DMS 273 treated with DMSO at 0.1 percent for 48 hours (cell line): Measurements from ENCODE around the gene TUBB1.
"Not testable (repeated sequence)": the region's sequence is repeated elsewhere in the genome, so short reads cannot be mapped to it uniquely, and the experiment has no call there.

Source experiments
- DNase-seq: peaks from one replicate; lab custom pipeline; 2025; lab: John Stamatoyannopoulos, UW

TUBB1 gene

GRCh38 chr20:59022754-59023153 is 3.5 kb downstream of the TUBB1 start:
- no peak for DNase-seq

GRCh38 chr20:59023616-59024015 is 4.4 kb downstream of the TUBB1 start:
- no peak for DNase-seq

GRCh38 chr20:59024111-59024530 is 4.9 kb downstream of the TUBB1 start:
- no peak for DNase-seq

- DNase-seq, result no peak
Observed at GRCh38 chr20:59025086-59025485, 5.9 kb downstream of the TUBB1 start.

- no peak for DNase-seq
Observed at GRCh38 chr20:59025511-59025910, 6.3 kb downstream of the TUBB1 start.

- no peak for DNase-seq
Observed at GRCh38 chr20:59026904-59027740, 7.9 kb downstream of the TUBB1 start.

- no peak for DNase-seq
Observed at GRCh38 chr20:59027741-59028320, 8.6 kb downstream of the TUBB1 start.

GRCh38 chr20:59028812-59029211 is 9.6 kb downstream of the TUBB1 start:
- DNase-seq, result no peak

GRCh38 chr20:59030911-59031563 is 11.8 kb downstream of the TUBB1 start:
- DNase-seq, result no peak

GRCh38 chr20:59031564-59032022 is 12.4 kb downstream of the TUBB1 start:
- no peak for DNase-seq

- peak; percentile 91 for DNase-seq
Observed at GRCh38 chr20:59032023-59032712, 12.9 kb downstream of the TUBB1 start, which contains the start of gene ATP5F1E. TSS of gene ATP5F1E (minus strand) at chr20:59032335. CDS start at chr20:59032251, 84 bp downstream.

- DNase-seq, result peak; percentile 80
Observed at GRCh38 chr20:59032713-59033059, 13.5 kb downstream of the TUBB1 start.

- no peak for DNase-seq
Observed at GRCh38 chr20:59033093-59033492, 13.9 kb downstream of the TUBB1 start.

GRCh38 chr20:59033616-59034165 is 14.5 kb downstream of the TUBB1 start:
- DNase-seq, result no peak

- DNase-seq, result no peak
Observed at GRCh38 chr20:59035381-59035780, 16.2 kb downstream of the TUBB1 start.

GRCh38 chr20:59037386-59037785 is 18.2 kb downstream of the TUBB1 start:
- no peak for DNase-seq

- DNase-seq, result no peak
Observed at GRCh38 chr20:59039233-59039632, 20.0 kb downstream of the TUBB1 start.

GRCh38 chr20:59040667-59041066 is 21.4 kb downstream of the TUBB1 start:
- DNase-seq, result no peak

- DNase-seq, result not testable (repeated sequence)
Observed at GRCh38 chr20:59041487-59041886, 22.3 kb downstream of the TUBB1 start.

GRCh38 chr20:59042151-59042795 is 23.0 kb downstream of the TUBB1 start, which contains the start of gene PRELID3B:
TSS of gene PRELID3B (minus strand) at chr20:59042786. CDS start at chr20:59042730, 56 bp downstream.
- DNase-seq, result no peak
